HL-60/S4 (cell line): ENCODE results near the gene SHC3.

Source experiments
- in situ Hi-C: fragments of 300-500 bp; cut with MboI; formaldehyde crosslinking; loops from 2 replicates; pipeline ENCODE4 v1.14.3; 2022; ENCODE audit warnings: low sequenced_read_pairs

The SHC3 gene

GRCh38 chr9:88992556-88992955 is 186.1 kb downstream of the SHC3 start:
- in situ Hi-C loops, result no loop called here

- in situ Hi-C loops, result no loop called here
Measured at GRCh38 chr9:88991066-88992034, 187.3 kb downstream of the SHC3 start, which contains the start of gene S1PR3. Gene S1PR3, plus strand, starts transcription at chr9:88991468. Its CDS starts 9,733 bp downstream, at chr9:89001201.

GRCh38 chr9:88990729-88991065 is 187.9 kb downstream of the SHC3 start:
- in situ Hi-C loops, result no loop called here

- in situ Hi-C loops, result no loop called here
Measured at GRCh38 chr9:88990041-88990728, 188.4 kb downstream of the SHC3 start.

- in situ Hi-C loops, result no loop called here
Measured at GRCh38 chr9:88988796-88989641, 189.6 kb downstream of the SHC3 start.

- in situ Hi-C loops, result no loop called here
Measured at GRCh38 chr9:88987661-88988060, 191.0 kb downstream of the SHC3 start.

- in situ Hi-C loops, result no loop called here
Measured at GRCh38 chr9:88986776-88987175, 191.8 kb downstream of the SHC3 start.

GRCh38 chr9:88985616-88986015 is 193.0 kb downstream of the SHC3 start:
- in situ Hi-C loops, result no loop called here

GRCh38 chr9:88984543-88984883 is 194.1 kb downstream of the SHC3 start:
- in situ Hi-C loops, result no loop called here

GRCh38 chr9:88983865-88984542 is 194.6 kb downstream of the SHC3 start:
- in situ Hi-C loops, result no loop called here

GRCh38 chr9:88980740-88981203 is 197.8 kb downstream of the SHC3 start:
- in situ Hi-C loops, result no loop called here

- in situ Hi-C loops, result no loop called here
Measured at GRCh38 chr9:88979791-88980190, 198.8 kb downstream of the SHC3 start.

GRCh38 chr9:88979021-88979420 is 199.6 kb downstream of the SHC3 start:
- in situ Hi-C loops, result no loop called here

GRCh38 chr9:88978034-88978433 is 200.6 kb downstream of the SHC3 start:
- in situ Hi-C loops, result no loop called here

GRCh38 chr9:88976890-88977257 is 201.7 kb downstream of the SHC3 start:
- in situ Hi-C loops, result no loop called here

GRCh38 chr9:88975966-88976889 is 202.4 kb downstream of the SHC3 start:
- in situ Hi-C loops, result no loop called here

GRCh38 chr9:88974641-88975040 is 204.0 kb downstream of the SHC3 start:
- in situ Hi-C loops, result no loop called here

- in situ Hi-C loops, result no loop called here
Measured at GRCh38 chr9:88973281-88974045, 205.2 kb downstream of the SHC3 start.

GRCh38 chr9:88972401-88972800 is 206.2 kb downstream of the SHC3 start:
- in situ Hi-C loops, result no loop called here
